Measurements from ENCODE around the gene C4BPB. TPM values are rescaled to one million over a fixed set of nuclear protein-coding genes. Genes with fewer than 3 reads are reported as not detected.

The C4BPB gene
- total and polyA plus RNA-seq, 7 donors: 0.71 to 33.7 (median 4.1) TPM; not detected in 1

GRCh38 chr1:207059881-207060280 is 28.8 kb upstream of the C4BPB start:
- 81 to 83% methylated on average over 4 of the region's 4 CpGs for WGBS, 2 donors
- H3K9me3 ChIP-seq: no peaks in the 10 kb centered on the region
- intact Hi-C loops (cut with DNase I): no loop called here
- DNase-seq: no peak
- H3K27ac ChIP-seq: no peak overlapping the region
- H3K36me3 ChIP-seq: peaks cover 3 to 39% (median 23%) of the 10 kb centered on the region in 4 donors
- H3K4me1 ChIP-seq: no peaks in the 10 kb centered on the region
- no peak overlapping the region for H3K4me3 ChIP-seq
- no peak for TF ChIP-seq POLR2AphosphoS5 (IDR thresholded peaks at IDR 0.05)
- no peak for TF ChIP-seq EP300 (IDR thresholded peaks at IDR 0.05)
- no peak for TF ChIP-seq CTCF (IDR thresholded peaks at IDR 0.05)
- no peaks in the 10 kb centered on the region for H3K27me3 ChIP-seq

- intact Hi-C loops (cut with DNase I): no loop called here
- no peak overlapping the region for H3K27ac ChIP-seq
- 85 to 98% methylated on average over 3 of the region's 3 CpGs for WGBS, 2 donors
- H3K36me3 ChIP-seq: peaks cover 3 to 46% (median 27%) of the 10 kb centered on the region in 4 donors
- no peaks in the 10 kb centered on the region for H3K9me3 ChIP-seq
- no peak overlapping the region for H3K4me3 ChIP-seq
- H3K27me3 ChIP-seq: no peaks in the 10 kb centered on the region
- H3K4me1 ChIP-seq: no peaks in the 10 kb centered on the region
- TF ChIP-seq POLR2A (IDR thresholded peaks at IDR 0.05) (no peak), CTCF (IDR thresholded peaks at IDR 0.05) (no peak), EP300 (IDR thresholded peaks at IDR 0.05) (no peak), POLR2AphosphoS5 (IDR thresholded peaks at IDR 0.05) (no peak)
- DNase-seq: no peak
Observed at GRCh38 chr1:207060596-207060995, 28.1 kb upstream of the C4BPB start.

DNA sequence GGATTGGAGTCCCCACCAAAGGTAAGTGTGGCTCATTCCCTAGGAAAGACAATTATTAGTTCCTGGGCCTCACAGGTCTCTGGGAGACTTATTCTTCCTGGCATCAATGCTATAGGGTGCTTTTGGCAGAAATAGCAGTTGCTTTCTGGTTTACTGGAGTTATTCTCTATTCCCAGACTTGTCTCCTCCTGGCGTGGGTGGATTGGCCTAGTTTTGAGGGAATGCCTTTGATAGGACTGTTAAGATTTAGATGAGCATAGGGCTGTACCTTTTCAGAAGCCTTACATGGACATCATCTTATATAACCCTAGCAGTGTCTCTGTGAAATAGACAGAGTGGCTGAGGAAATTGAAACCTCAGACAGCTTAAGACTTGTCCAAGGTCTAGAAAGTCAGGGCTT is 26.6 kb upstream of the C4BPB start:
- no peak for TF ChIP-seq CTCF (IDR thresholded peaks at IDR 0.05)
- no peak for TF ChIP-seq EP300 (IDR thresholded peaks at IDR 0.05)
- TF ChIP-seq POLR2A (IDR thresholded peaks at IDR 0.05): no peak
- no peak for TF ChIP-seq POLR2AphosphoS5 (IDR thresholded peaks at IDR 0.05)
- Histone ChIP-seq H3K4me1 (no peaks in the 10 kb centered on the region), H3K9me3 (no peaks in the 10 kb centered on the region), H3K36me3 (peaks cover 3 to 57% (median 29%) of the 10 kb centered on the region in 4 donors), H3K27ac (no peak overlapping the region), H3K4me3 (no peak overlapping the region), H3K27me3 (no peaks in the 10 kb centered on the region)
- intact Hi-C loops (cut with DNase I): no loop called here
- DNase-seq: no peak
- WGBS, 2 donors: 87 to 90% methylated on average over 1 of the region's 1 CpG

GRCh38 chr1:207063014-207063413 is 25.6 kb upstream of the C4BPB start:
- no peak overlapping the region for H3K4me3 ChIP-seq
- WGBS, 2 donors: 95% methylated on average over 5 of the region's 5 CpGs
- DNase-seq: no peak
- TF ChIP-seq CTCF (IDR thresholded peaks at IDR 0.05) (no peak), POLR2AphosphoS5 (IDR thresholded peaks at IDR 0.05) (no peak), POLR2A (IDR thresholded peaks at IDR 0.05) (no peak), EP300 (IDR thresholded peaks at IDR 0.05) (no peak)
- no peaks in the 10 kb centered on the region for H3K9me3 ChIP-seq
- H3K36me3 ChIP-seq: peaks cover 10 to 67% (median 36%) of the 10 kb centered on the region in 4 donors
- intact Hi-C loops (cut with DNase I): no loop called here
- no peaks in the 10 kb centered on the region for H3K27me3 ChIP-seq
- H3K27ac ChIP-seq: no peak overlapping the region
- no peaks in the 10 kb centered on the region for H3K4me1 ChIP-seq

DNA sequence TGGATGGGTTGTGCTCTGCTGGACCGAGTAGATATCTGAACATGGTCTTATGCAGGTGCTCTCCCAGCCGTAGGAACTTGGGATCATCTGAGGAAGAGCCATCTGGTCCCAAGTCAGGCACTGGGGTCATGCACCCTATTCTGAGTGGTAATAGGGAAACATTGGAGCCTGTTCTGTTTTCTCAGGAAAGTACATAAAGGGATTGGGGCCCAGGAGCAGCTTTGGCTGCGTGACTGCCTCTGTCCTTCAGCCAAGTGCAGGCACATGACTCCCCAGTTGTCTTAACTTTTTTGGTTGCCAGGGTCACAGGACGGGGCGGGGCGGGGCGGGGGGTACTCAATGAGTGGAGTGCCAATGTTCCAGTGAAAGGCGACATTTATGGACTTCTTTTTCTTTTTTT is 24.1 kb upstream of the C4BPB start:
- intact Hi-C loops (cut with DNase I): no loop called here
- Histone ChIP-seq H3K36me3 (peaks cover 10 to 82% (median 43%) of the 10 kb centered on the region in 4 donors), H3K9me3 (no peaks in the 10 kb centered on the region), H3K27ac (no peak overlapping the region), H3K4me3 (no peak overlapping the region), H3K27me3 (no peaks in the 10 kb centered on the region), H3K4me1 (no peaks in the 10 kb centered on the region)
- 35 to 80% methylated on average over 8 of the region's 8 CpGs for WGBS, 2 donors
- TF ChIP-seq CTCF (IDR thresholded peaks at IDR 0.05): no peak
- TF ChIP-seq POLR2AphosphoS5 (IDR thresholded peaks at IDR 0.05): no peak
- no peak for TF ChIP-seq POLR2A (IDR thresholded peaks at IDR 0.05)
- no peak for TF ChIP-seq EP300 (IDR thresholded peaks at IDR 0.05)
- no peak for DNase-seq
